Gastrocnemius medialis (tissue), 4 donors: ENCODE results near the gene CENPP. TPM values are rescaled to one million over a fixed set of nuclear protein-coding genes. Genes with fewer than 3 reads are reported as not detected.
A peak's percentile ranks its signal among the peaks of the same experiment; 100 is the strongest.

ENCODE experiments used
- ATAC-seq, 2 donors: fragments of 150-250 bp; one replicate each; pipeline ENCODE4 v1.9.1; 2016
- DNase-seq, 2 donors: peaks; one replicate each; pipeline ENCODE4 v3.0.0-alpha.2; 2019
- H3K27ac ChIP-seq, 4 donors: fragments of 200-600 bp; sonication (generic); 1 replicate in 1 of 4; 2 replicates in 3 of 4; pipeline ENCODE4 v1.5.1; 2016 to 2018; ENCODE audit warnings: mild to moderate bottlenecking in 2 of 4, moderate library complexity in 1 of 4
- H3K27me3 ChIP-seq, 3 donors: fragments of 200-600 bp; sonication (generic) in 2 of 3; 1 replicate in 1 of 3; 2 replicates in 2 of 3; pipeline versions ENCODE4 v1.5.1 to v1.6.0; 2016 to 2019; ENCODE audit warnings: mild to moderate bottlenecking in 1 of 3, moderate library complexity in 1 of 3
- H3K36me3 ChIP-seq, 2 donors: fragments of 200-600 bp; sonication (generic) in 1 of 2; one replicate each; pipeline ENCODE4 v1.5.1; 2017 to 2018
- H3K4me1 ChIP-seq, 2 donors: fragments of 200-600 bp; sonication (generic) in 1 of 2; one replicate each; pipeline ENCODE4 v1.5.1; 2016 to 2017; ENCODE audit warnings: mild to moderate bottlenecking in 2 of 2
- H3K4me3 ChIP-seq, 4 donors: fragments of 200-600 bp; sonication (generic) in 3 of 4; 1 replicate in 1 of 4; 2 replicates in 3 of 4; pipeline ENCODE4 v1.5.1; 2016 to 2019; ENCODE audit warnings: mild to moderate bottlenecking in 2 of 4
- H3K9me3 ChIP-seq, 3 donors: fragments of 200-600 bp; sonication (generic) in 2 of 3; 1 replicate in 1 of 3; 2 replicates in 2 of 3; pipeline ENCODE4 v1.5.1; 2016 to 2019
- POLR2A ChIP-seq, 2 donors: fragments of 450-650 bp; IDR thresholded peaks; one replicate each; pipeline ENCODE4 v1.6.1; 2017; ENCODE audit warnings: antibody characterized with exemption in 2 of 2, mild to moderate bottlenecking in 2 of 2, moderate library complexity in 2 of 2
- in situ Hi-C, 4 donors: fragments of 200-750 bp; cut with MboI; loops; one replicate each; pipeline versions ENCODE4 v1.15.0 to v1.8.0; 2017; ENCODE audit warnings: low sequenced_read_pairs in 4 of 4
- intact Hi-C: fragments of 100-400 bp; cut with DNase I; formaldehyde crosslinking; loops from one replicate; pipeline ENCODE4 v1.15.1; 2023; ENCODE audit warnings: low total_unique reads
- total RNA-seq, 4 donors: library from RNA; depleted of rRNA; stranded (reverse); fragments of >200 nt; gene quantifications; one replicate each; pipeline versions ENCODE4 v1.1.0 to v1.2.3, GENCODE V29; 2016
- TF ChIP-seq, protein P1 (sequence below), 5 experiments: fragments of 450-650 bp in 3 of 5; fragments of 200-600 bp in 2 of 5; sonication (generic) in 2 of 5; IDR thresholded peaks in 4 of 5; conservative IDR thresholded peaks in 1 of 5; 1 replicate in 4 of 5; 2 replicates in 1 of 5; pipeline ENCODE4 v1.5.1; 2016 to 2019; ENCODE audit warnings: antibody characterized with exemption in 5 of 5, mild to moderate bottlenecking in 3 of 5, moderate library complexity in 3 of 5

The CENPP gene
- total RNA-seq, 4 donors from 2014 or later: 1.8 to 11.5 (median 8.7) TPM

DNA sequence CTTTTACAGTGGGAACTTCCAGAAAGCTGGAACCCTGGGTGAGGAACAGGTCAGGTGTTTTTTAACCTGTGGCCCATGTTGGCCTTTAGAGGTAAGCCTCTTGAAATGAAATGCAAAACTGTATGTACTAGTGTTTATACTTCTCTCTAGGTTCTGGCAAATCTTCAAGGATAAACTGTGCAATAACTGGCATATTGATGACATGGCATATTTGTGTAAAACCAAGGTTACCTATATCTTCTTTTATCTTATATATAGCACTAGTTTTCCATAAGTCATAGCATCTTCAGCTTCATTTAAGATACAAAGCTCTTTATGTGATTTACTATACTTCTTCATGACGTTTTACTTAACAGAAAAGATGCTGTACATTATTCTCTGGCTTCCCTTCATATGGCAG lies 24.8 kb upstream of the CENPP start:
- Histone ChIP-seq H3K36me3 (peaks cover 0 to 85% of the 10 kb centered on the region in 2 donors), H3K27me3 (no peaks in the 10 kb centered on the region), H3K4me1 (peaks cover 7 to 9% of the 10 kb centered on the region in 2 donors), H3K9me3 (no peaks in the 10 kb centered on the region), H3K4me3 (no peak overlapping the region), H3K27ac (no peak overlapping the region)
- in situ Hi-C loops: loop anchor here in 1 of 4 donors (25.0 kb wide), 1 partner anchor 461 kb away; the partner anchor contains the start of gene BICD2
- DNase-seq (no peak), ATAC-seq (no peak)
- TF ChIP-seq, protein P1, sequence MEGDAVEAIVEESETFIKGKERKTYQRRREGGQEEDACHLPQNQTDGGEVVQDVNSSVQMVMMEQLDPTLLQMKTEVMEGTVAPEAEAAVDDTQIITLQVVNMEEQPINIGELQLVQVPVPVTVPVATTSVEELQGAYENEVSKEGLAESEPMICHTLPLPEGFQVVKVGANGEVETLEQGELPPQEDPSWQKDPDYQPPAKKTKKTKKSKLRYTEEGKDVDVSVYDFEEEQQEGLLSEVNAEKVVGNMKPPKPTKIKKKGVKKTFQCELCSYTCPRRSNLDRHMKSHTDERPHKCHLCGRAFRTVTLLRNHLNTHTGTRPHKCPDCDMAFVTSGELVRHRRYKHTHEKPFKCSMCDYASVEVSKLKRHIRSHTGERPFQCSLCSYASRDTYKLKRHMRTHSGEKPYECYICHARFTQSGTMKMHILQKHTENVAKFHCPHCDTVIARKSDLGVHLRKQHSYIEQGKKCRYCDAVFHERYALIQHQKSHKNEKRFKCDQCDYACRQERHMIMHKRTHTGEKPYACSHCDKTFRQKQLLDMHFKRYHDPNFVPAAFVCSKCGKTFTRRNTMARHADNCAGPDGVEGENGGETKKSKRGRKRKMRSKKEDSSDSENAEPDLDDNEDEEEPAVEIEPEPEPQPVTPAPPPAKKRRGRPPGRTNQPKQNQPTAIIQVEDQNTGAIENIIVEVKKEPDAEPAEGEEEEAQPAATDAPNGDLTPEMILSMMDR (IDR thresholded peaks at IDR 0.05 in 4 of 5, conservative IDR thresholded peaks at IDR 0.05 in 1 of 5): no peak
- TF ChIP-seq POLR2A (IDR thresholded peaks at IDR 0.05): no peak
- intact Hi-C loops: no loop called here

DNA sequence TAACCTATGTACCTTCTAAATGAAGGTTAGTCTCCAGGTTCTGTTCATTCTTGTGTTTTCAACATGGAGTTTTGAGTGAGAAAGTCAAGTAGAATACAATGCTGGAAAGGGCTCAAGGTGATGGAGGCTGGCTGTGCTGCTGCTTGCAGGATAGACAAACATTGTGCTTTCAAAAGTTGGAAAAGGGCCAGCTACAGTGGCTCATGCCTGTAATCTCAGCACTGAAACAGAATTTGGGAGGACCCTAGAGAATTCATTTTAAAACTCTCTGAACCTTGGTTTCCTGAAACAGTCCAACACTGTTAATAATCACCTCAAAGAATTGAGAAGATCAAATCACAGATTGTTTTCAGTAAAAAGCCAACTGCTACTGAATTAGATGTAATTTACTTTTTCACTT lies 16.9 kb upstream of the CENPP start:
- ATAC-seq (no peak), DNase-seq (no peak)
- H3K36me3 ChIP-seq: peaks cover 2 to 75% of the 10 kb centered on the region in 2 donors
- in situ Hi-C loops: loop anchor here in 1 of 4 donors (25.0 kb wide), 1 partner anchor 453 kb away; the partner anchor contains the start of gene BICD2
- no peak overlapping the region for H3K4me3 ChIP-seq
- no peak for TF ChIP-seq POLR2A (IDR thresholded peaks at IDR 0.05)
- TF ChIP-seq, protein P1 (IDR thresholded peaks at IDR 0.05 in 4 of 5, conservative IDR thresholded peaks at IDR 0.05 in 1 of 5): no peak
- H3K27me3 ChIP-seq: no peaks in the 10 kb centered on the region
- intact Hi-C loops: no loop called here
- no peaks in the 10 kb centered on the region for H3K9me3 ChIP-seq
- peak overlapping the region in 1 of 4 donors; percentile 17 for H3K27ac ChIP-seq
- peaks cover 15 to 19% of the 10 kb centered on the region in 2 donors for H3K4me1 ChIP-seq

DNA sequence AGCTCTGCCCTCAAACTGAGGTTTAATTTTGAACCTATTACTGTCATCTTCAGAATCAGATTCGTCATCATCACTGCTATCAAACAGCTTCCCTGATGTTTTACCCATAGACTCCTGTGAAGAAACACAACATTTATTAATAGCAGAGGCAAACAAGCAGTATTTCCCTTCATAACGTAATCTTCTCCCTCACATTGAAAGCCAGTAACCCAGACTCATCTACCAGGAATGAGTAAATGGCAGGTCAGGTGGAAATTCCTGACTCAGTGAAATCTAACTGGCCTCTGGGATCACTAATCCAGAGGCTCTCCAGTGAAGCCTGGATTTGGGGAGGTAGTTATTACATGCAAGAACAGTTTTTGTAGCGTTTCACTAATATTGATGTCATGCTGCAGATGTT lies 15.2 kb upstream of the CENPP start:
- Histone ChIP-seq H3K4me3 (no peak overlapping the region), H3K9me3 (no peaks in the 10 kb centered on the region), H3K27ac (peak overlapping the region in 3 of 4 donors; percentile 19 to 63 (median 39)), H3K36me3 (peaks cover 2 to 70% of the 10 kb centered on the region in 2 donors), H3K4me1 (peaks cover 16 to 23% of the 10 kb centered on the region in 2 donors), H3K27me3 (no peaks in the 10 kb centered on the region)
- TF ChIP-seq POLR2A (IDR thresholded peaks at IDR 0.05): no peak
- TF ChIP-seq, protein P1 (IDR thresholded peaks at IDR 0.05 in 4 of 5, conservative IDR thresholded peaks at IDR 0.05 in 1 of 5): no peak
- intact Hi-C loops: no loop called here
- no peak for DNase-seq
- peak; percentile 15 to 39 for ATAC-seq
- in situ Hi-C loops: loop anchor here in 1 of 4 donors (25.0 kb wide), 1 partner anchor 452 kb away; the partner anchor contains the start of gene BICD2

DNA sequence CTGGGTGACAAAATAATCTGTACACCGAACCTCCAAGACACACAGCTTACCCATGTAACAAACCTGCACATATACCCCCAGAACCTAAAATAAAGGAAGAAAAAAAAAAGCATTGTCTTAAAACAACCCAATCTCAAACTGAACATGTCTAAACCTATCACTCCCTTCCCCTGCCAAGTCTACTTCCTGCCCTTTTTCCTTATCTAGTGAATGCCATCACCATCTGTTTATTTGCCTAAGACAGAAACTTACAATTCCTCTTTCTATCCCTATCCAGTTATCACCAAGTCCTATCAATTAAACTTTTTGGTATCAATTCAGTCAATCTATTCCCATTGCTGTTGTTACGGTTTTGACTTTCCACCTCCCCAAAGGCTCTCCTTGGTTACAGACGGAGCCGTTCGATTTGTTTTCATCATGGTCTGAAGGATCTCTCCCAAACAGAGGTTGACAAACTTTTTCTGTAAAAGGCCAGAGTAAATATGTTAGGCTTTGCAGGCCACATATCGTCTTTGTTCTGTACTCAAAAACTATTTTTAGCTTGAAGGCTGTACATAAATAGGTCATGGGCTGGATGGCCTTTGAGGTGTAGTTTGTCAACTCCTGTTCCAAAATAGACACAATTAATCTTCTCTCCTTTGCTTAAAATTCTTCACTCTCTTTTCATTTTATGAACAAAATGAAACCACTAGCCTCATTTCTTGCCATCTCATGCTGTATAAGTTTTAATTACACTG lies 12.7 kb upstream of the CENPP start:
- in situ Hi-C loops (loop anchor here in 1 of 4 donors (25.0 kb wide), 1 partner anchor 449 kb away; the partner anchor contains the start of gene BICD2), intact Hi-C loops (no loop called here)
- Histone ChIP-seq H3K9me3 (no peaks in the 10 kb centered on the region), H3K27ac (peak overlapping the region; percentile 82 to 93 (median 88)), H3K36me3 (peaks cover 0 to 69% of the 10 kb centered on the region in 2 donors), H3K27me3 (no peaks in the 10 kb centered on the region), H3K4me3 (peak overlapping the region in 3 of 4 donors; percentile 4 to 12 (median 8)), H3K4me1 (peaks cover 16 to 23% of the 10 kb centered on the region in 2 donors)
- no peak for DNase-seq
- ATAC-seq: peak; percentile 92
- TF ChIP-seq POLR2A (IDR thresholded peaks at IDR 0.05): no peak
- TF ChIP-seq, protein P1 (IDR thresholded peaks at IDR 0.05 in 4 of 5, conservative IDR thresholded peaks at IDR 0.05 in 1 of 5): no peak
